ENCODE results near the gene C1QBP. TPM values are rescaled to one million over a fixed set of nuclear protein-coding genes. Genes with fewer than 3 reads are reported as not detected.
A peak's percentile ranks its signal among the peaks of the same experiment; 100 is the strongest.

The C1QBP gene
- total RNA-seq, 1 donor: 137 TPM

DNA sequence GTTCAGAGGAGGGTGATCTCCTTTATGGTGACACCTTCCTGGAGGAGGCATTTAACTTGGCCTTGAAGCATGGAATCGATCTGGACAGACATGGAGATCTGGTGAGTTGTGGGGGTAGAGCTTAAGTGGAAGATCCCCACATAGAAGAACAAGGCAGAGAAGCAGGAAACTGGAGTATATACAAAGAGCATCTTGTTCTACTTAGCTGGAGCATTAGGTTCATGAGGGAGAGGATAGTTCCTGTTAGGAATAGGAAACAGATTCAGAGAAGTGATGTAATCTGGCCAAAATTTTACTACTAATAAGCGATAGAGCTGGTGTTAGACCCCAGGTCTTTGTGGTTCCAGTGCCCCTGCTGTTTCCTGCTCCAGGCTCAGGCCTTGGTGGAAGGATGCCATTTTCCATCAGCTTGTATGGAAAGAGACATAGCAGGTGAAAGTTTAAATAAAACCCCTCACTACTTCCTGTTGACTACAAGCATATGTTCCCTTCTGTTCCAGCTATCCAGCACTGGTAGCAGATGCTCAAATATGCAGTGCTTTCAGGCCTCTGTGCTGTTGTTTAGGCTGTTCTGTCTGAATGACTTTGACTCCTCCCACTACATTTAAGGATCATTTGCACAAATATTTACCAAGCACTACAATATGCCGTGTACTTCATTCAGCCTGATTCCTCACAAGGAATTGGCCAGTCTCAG, 9.6 kb downstream of the C1QBP start:
- Histone ChIP-seq H4K20me1 (ENCODE audit: insufficient read depth, low read length) (peaks cover 3% of the 10 kb centered on the region), H3K4me3 (ENCODE audit: insufficient read depth, low read length) (no peak overlapping the region), H3K36me3 (ENCODE audit: insufficient read depth, low read length) (peaks cover 69% of the 10 kb centered on the region), H3K27me3 (ENCODE audit: insufficient read depth, low read length) (no peaks in the 10 kb centered on the region), H2AFZ (ENCODE audit: low read length) (no peak overlapping the region), H3K9me3 (ENCODE audit: low read depth, low read length) (no peaks in the 10 kb centered on the region), H3K4me2 (ENCODE audit: insufficient read depth, low read length) (no peak overlapping the region), H3K79me2 (ENCODE audit: insufficient read depth, low read length) (no peaks in the 10 kb centered on the region), H3K4me1 (ENCODE audit: insufficient read depth, low read length) (no peaks in the 10 kb centered on the region), H3K27ac (ENCODE audit: low read depth, low read length) (no peak overlapping the region)
- TF ChIP-seq, protein P1, sequence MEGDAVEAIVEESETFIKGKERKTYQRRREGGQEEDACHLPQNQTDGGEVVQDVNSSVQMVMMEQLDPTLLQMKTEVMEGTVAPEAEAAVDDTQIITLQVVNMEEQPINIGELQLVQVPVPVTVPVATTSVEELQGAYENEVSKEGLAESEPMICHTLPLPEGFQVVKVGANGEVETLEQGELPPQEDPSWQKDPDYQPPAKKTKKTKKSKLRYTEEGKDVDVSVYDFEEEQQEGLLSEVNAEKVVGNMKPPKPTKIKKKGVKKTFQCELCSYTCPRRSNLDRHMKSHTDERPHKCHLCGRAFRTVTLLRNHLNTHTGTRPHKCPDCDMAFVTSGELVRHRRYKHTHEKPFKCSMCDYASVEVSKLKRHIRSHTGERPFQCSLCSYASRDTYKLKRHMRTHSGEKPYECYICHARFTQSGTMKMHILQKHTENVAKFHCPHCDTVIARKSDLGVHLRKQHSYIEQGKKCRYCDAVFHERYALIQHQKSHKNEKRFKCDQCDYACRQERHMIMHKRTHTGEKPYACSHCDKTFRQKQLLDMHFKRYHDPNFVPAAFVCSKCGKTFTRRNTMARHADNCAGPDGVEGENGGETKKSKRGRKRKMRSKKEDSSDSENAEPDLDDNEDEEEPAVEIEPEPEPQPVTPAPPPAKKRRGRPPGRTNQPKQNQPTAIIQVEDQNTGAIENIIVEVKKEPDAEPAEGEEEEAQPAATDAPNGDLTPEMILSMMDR (IDR thresholded peaks at IDR 0.05; ENCODE audit: extremely low read depth, low read depth, low read length): no peak
- peak; percentile 31 for DNase-seq (ENCODE audit: insufficient read length, low spot score, missing footprints)

DNA sequence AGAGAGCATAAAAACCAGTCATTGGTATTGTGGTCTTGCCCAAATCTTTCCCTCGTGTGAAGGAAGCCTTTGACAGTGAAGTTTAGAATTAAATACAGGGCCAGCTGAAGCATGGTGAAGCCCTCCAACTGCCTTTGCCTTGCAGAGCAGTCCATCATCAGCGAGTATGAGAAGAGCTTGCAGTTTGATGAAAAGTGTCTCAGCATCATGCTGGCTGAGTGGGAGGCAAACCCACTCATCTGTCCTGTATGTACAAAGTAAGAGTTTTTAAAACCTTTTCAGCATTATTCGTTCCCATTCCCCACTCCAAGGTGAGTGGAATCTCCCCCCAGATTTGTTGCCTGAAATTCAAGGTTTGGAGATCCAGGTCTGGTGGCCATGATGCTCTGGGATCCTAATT, 13.1 kb downstream of the C1QBP start:
- Histone ChIP-seq H3K4me2 (ENCODE audit: insufficient read depth, low read length) (no peak overlapping the region), H3K4me1 (ENCODE audit: insufficient read depth, low read length) (peaks cover 14% of the 10 kb centered on the region)

DNA sequence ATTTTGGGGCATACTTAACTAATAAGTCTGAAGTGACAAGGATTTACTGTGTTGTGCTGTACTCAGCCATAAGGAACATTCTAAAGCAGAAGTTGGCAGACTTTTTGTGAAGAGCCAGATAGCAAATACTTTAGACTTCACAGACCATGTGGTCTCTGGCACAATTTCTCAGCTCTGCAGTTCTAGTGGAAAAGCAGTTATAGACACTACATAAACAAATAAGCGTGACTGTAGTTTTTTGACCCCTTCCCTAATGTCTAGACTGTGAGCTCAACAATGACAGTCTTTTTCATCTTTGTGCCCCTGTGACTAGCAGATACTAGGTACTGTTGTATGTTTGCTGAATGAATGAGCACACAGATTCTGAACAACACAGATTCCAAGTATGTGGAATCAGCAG, 14.0 kb downstream of the C1QBP start:
- Histone ChIP-seq H3K4me2 (ENCODE audit: insufficient read depth, low read length) (no peak overlapping the region), H3K27ac (ENCODE audit: low read depth, low read length) (no peak overlapping the region), H3K4me3 (ENCODE audit: insufficient read depth, low read length) (no peak overlapping the region), H2AFZ (ENCODE audit: low read length) (no peak overlapping the region), H3K36me3 (ENCODE audit: insufficient read depth, low read length) (peaks cover 49% of the 10 kb centered on the region), H3K27me3 (ENCODE audit: insufficient read depth, low read length) (no peaks in the 10 kb centered on the region), H3K79me2 (ENCODE audit: insufficient read depth, low read length) (peaks cover 18% of the 10 kb centered on the region), H4K20me1 (ENCODE audit: insufficient read depth, low read length) (peaks cover 3% of the 10 kb centered on the region), H3K9me3 (ENCODE audit: low read depth, low read length) (no peaks in the 10 kb centered on the region), H3K4me1 (ENCODE audit: insufficient read depth, low read length) (peaks cover 19% of the 10 kb centered on the region)
- no peak for DNase-seq (ENCODE audit: insufficient read length, low spot score, missing footprints)
- TF ChIP-seq, protein P1 (IDR thresholded peaks at IDR 0.05; ENCODE audit: extremely low read depth, low read depth, low read length): no peak

More for the DNA sequence above, 13.1 kb downstream of the C1QBP start:
- DNase-seq (ENCODE audit: insufficient read length, low spot score, missing footprints): no peak
- no peak overlapping the region for H3K4me3 ChIP-seq (ENCODE audit: insufficient read depth, low read length)
- no peak overlapping the region for H2AFZ ChIP-seq (ENCODE audit: low read length)
- TF ChIP-seq, protein P1 (IDR thresholded peaks at IDR 0.05; ENCODE audit: extremely low read depth, low read depth, low read length): no peak
- peaks cover 9% of the 10 kb centered on the region for H3K79me2 ChIP-seq (ENCODE audit: insufficient read depth, low read length)
- no peak overlapping the region for H3K27ac ChIP-seq (ENCODE audit: low read depth, low read length)
- H3K36me3 ChIP-seq (ENCODE audit: insufficient read depth, low read length): peaks cover 54% of the 10 kb centered on the region
- H3K27me3 ChIP-seq (ENCODE audit: insufficient read depth, low read length): no peaks in the 10 kb centered on the region
- H4K20me1 ChIP-seq (ENCODE audit: insufficient read depth, low read length): peaks cover 3% of the 10 kb centered on the region
- H3K9me3 ChIP-seq (ENCODE audit: low read depth, low read length): no peaks in the 10 kb centered on the region

DNA sequence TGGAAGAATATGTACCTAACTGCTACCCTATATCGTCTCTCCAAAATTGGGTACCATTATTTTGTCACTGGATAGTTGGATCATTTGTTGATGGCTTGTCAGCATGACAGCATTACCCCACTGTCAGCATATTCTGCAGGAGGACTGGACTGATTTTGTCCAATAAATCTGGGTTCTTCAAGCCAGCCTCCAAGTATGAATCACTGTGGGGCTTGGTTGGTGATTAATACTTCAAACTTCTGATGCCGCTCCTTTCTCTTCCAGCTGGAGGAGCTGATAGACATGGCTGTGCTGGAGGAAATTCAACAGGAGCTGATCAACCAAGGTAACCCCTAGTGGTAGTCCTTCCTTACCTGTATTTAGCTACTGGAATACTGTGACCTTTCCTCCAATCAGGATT, 16.4 kb downstream of the C1QBP start:
- Histone ChIP-seq H2AFZ (ENCODE audit: low read length) (no peak overlapping the region), H3K4me1 (ENCODE audit: insufficient read depth, low read length) (peaks cover 27% of the 10 kb centered on the region), H3K9me3 (ENCODE audit: low read depth, low read length) (no peaks in the 10 kb centered on the region), H3K36me3 (ENCODE audit: insufficient read depth, low read length) (peaks cover 33% of the 10 kb centered on the region), H3K4me2 (ENCODE audit: insufficient read depth, low read length) (peak overlapping the region; percentile 30), H3K4me3 (ENCODE audit: insufficient read depth, low read length) (no peak overlapping the region), H3K79me2 (ENCODE audit: insufficient read depth, low read length) (peaks cover 39% of the 10 kb centered on the region), H3K27ac (ENCODE audit: low read depth, low read length) (peak overlapping the region; percentile 13), H3K27me3 (ENCODE audit: insufficient read depth, low read length) (no peaks in the 10 kb centered on the region), H4K20me1 (ENCODE audit: insufficient read depth, low read length) (peaks cover 7% of the 10 kb centered on the region)
- TF ChIP-seq, protein P1 (IDR thresholded peaks at IDR 0.05; ENCODE audit: extremely low read depth, low read depth, low read length): no peak
- DNase-seq (ENCODE audit: insufficient read length, low spot score, missing footprints): peak; percentile 90
